ENCODE measurements around the gene NR3C2.

DNA sequence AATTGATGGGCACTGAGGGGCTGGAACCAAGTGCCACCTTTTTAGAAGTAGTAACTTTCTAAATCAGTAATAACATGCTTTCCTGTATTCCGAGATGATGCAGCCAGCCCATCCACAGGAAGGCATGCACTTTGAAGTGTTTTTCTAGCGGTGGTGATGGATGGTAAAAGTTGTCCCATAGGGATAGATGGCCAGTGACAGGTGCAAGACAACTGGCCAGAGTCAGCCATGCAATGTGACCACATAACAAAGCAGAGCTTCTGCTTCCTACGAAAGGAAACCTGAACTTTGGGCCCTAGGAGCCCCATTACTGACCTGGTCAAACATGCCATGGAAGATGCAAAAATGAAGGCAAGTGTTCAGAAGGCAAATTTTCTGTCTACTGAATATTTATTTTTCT is 72.3 kb downstream of the NR3C2 start:
- no peak for TF ChIP-seq POLR2A (IDR thresholded peaks at IDR 0.05)
- TF ChIP-seq, protein P1, sequence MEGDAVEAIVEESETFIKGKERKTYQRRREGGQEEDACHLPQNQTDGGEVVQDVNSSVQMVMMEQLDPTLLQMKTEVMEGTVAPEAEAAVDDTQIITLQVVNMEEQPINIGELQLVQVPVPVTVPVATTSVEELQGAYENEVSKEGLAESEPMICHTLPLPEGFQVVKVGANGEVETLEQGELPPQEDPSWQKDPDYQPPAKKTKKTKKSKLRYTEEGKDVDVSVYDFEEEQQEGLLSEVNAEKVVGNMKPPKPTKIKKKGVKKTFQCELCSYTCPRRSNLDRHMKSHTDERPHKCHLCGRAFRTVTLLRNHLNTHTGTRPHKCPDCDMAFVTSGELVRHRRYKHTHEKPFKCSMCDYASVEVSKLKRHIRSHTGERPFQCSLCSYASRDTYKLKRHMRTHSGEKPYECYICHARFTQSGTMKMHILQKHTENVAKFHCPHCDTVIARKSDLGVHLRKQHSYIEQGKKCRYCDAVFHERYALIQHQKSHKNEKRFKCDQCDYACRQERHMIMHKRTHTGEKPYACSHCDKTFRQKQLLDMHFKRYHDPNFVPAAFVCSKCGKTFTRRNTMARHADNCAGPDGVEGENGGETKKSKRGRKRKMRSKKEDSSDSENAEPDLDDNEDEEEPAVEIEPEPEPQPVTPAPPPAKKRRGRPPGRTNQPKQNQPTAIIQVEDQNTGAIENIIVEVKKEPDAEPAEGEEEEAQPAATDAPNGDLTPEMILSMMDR (IDR thresholded peaks at IDR 0.05) = no peak
- no peak for TF ChIP-seq POLR2AphosphoS5 (IDR thresholded peaks at IDR 0.05)
- TF ChIP-seq EP300 (IDR thresholded peaks at IDR 0.05) = no peak

Data from stomach (tissue), 4 donors.